GM18505 (cell line): ENCODE measurements around the gene SYNGR1.

ENCODE experiments used
- ATAC-seq: cut with Tn5 transposase; IDR thresholded peaks from one replicate; pipeline ENCODE4 v1.9.1; 2021; ENCODE audit not compliant: unreplicated experiment
- POLR2A ChIP-seq: IDR thresholded peaks from 4 replicates; pipeline ENCODE4 v1.6.1; 2011; ENCODE audit warnings: borderline replicate concordance; ENCODE audit not compliant: insufficient read depth, insufficient read length; ENCODE audit errors: extremely low read depth

The SYNGR1 gene

GRCh38 chr22:39362932-39363331 lies 13.1 kb downstream of the SYNGR1 start:
- no peak for TF ChIP-seq POLR2A

GRCh38 chr22:39363751-39364515 lies 14.1 kb downstream of the SYNGR1 start:
- no peak for ATAC-seq
- no peak for TF ChIP-seq POLR2A

More at GRCh38 chr22:39362932-39363331, 13.1 kb downstream of the SYNGR1 start:
- no peak for ATAC-seq

GRCh38 chr22:39364714-39365491 lies 15.1 kb downstream of the SYNGR1 start:
- TF ChIP-seq POLR2A = no peak
- ATAC-seq = no peak

GRCh38 chr22:39365492-39365780 lies 15.6 kb downstream of the SYNGR1 start:
- no peak for TF ChIP-seq POLR2A
- ATAC-seq = no peak

- TF ChIP-seq POLR2A = no peak
- ATAC-seq = no peak
Observed at GRCh38 chr22:39367035-39367434, 17.2 kb downstream of the SYNGR1 start.

GRCh38 chr22:39368461-39368911 lies 18.7 kb downstream of the SYNGR1 start:
- no peak for TF ChIP-seq POLR2A
- ATAC-seq = no peak

- ATAC-seq = no peak
- no peak for TF ChIP-seq POLR2A
Observed at GRCh38 chr22:39369186-39369585, 19.4 kb downstream of the SYNGR1 start.

GRCh38 chr22:39369586-39369985 lies 19.8 kb downstream of the SYNGR1 start:
- no peak for TF ChIP-seq POLR2A
- no peak for ATAC-seq

- no peak for TF ChIP-seq POLR2A
- no peak for ATAC-seq
Observed at GRCh38 chr22:39371732-39372131, 21.9 kb downstream of the SYNGR1 start.

- no peak for TF ChIP-seq POLR2A
- ATAC-seq = no peak
Observed at GRCh38 chr22:39374191-39374590, 24.4 kb downstream of the SYNGR1 start.

- no peak for TF ChIP-seq POLR2A
- no peak for ATAC-seq
Observed at GRCh38 chr22:39374801-39375200, 25.0 kb downstream of the SYNGR1 start.

- no peak for TF ChIP-seq POLR2A
- ATAC-seq = no peak
Observed at GRCh38 chr22:39375646-39376045, 25.9 kb downstream of the SYNGR1 start.

- no peak for ATAC-seq
- TF ChIP-seq POLR2A = no peak
Observed at GRCh38 chr22:39379756-39380730, 30.3 kb downstream of the SYNGR1 start.
